Stimulated activated CD4-positive, alpha-beta T cell treated with anti-CD3 and anti-CD28 coated beads, Interleukin-1b, Interleukin-23, amount 100 ng/mL, for 4 hours (primary cell): ENCODE results near the gene ZNF521.

Experiments used
- DNase-seq, 2 donors: peaks; one replicate each; pipeline ENCODE4 v3.0.0-alpha.2; 2020; ENCODE audit warnings: low read depth in 2 of 2

ZNF521 gene

GRCh38 chr18:25351777-25352628 is at the start of gene ZNF521:
TSS of gene ZNF521 (minus strand) at chr18:25352166. CDS start at chr18:25350946, 1,220 bp downstream.
- peak; percentile 8 to 42 for DNase-seq

- no peak for DNase-seq
Measured at GRCh38 chr18:25399554-25399953, 47.6 kb upstream of the ZNF521 start.

GRCh38 chr18:25392192-25392591 is 40.2 kb upstream of the ZNF521 start:
- no peak for DNase-seq

- DNase-seq, result no peak
Measured at GRCh38 chr18:25373432-25374179, 21.6 kb upstream of the ZNF521 start.

GRCh38 chr18:25370391-25370790 is 18.4 kb upstream of the ZNF521 start:
- DNase-seq, result no peak

- DNase-seq, result no peak
Measured at GRCh38 chr18:25365242-25365641, 13.3 kb upstream of the ZNF521 start.

GRCh38 chr18:25364732-25365131 is 12.8 kb upstream of the ZNF521 start:
- no peak for DNase-seq

GRCh38 chr18:25360301-25360899 is 8.4 kb upstream of the ZNF521 start:
- DNase-seq, result no peak

- DNase-seq, result no peak
Measured at GRCh38 chr18:25353080-25353479, 1.1 kb upstream of the ZNF521 start.

GRCh38 chr18:25352629-25353005 is 651 bp upstream of the ZNF521 start:
- DNase-seq, result no peak

GRCh38 chr18:25351280-25351775 is 638 bp downstream of the ZNF521 start:
- no peak for DNase-seq

- peak in 1 of 2 donors; percentile 5 for DNase-seq
Measured at GRCh38 chr18:25350489-25351251, 1.3 kb downstream of the ZNF521 start.

GRCh38 chr18:25349926-25350487 is 2.0 kb downstream of the ZNF521 start:
- no peak for DNase-seq

- peak in 1 of 2 donors; percentile 1 for DNase-seq
Measured at GRCh38 chr18:25349131-25349925, 2.6 kb downstream of the ZNF521 start.

GRCh38 chr18:25348386-25349130 is 3.4 kb downstream of the ZNF521 start:
- DNase-seq, result no peak

- no peak for DNase-seq
Measured at GRCh38 chr18:25346561-25346960, 5.4 kb downstream of the ZNF521 start.

GRCh38 chr18:25345081-25345866 is 6.7 kb downstream of the ZNF521 start:
- DNase-seq, result no peak

GRCh38 chr18:25341831-25342230 is 10.1 kb downstream of the ZNF521 start:
- no peak for DNase-seq

GRCh38 chr18:25340762-25341161 is 11.2 kb downstream of the ZNF521 start:
- DNase-seq, result no peak
